Measurements from ENCODE around the gene GCNT3.

GCNT3 gene

GRCh38 chr15:59609730-59610712 is 1.6 kb upstream of the GCNT3 start:
- Histone ChIP-seq H3K4me3 (ENCODE audit: low read depth, low read length) (no peak overlapping the region), H3K27ac (no peak overlapping the region), H3K36me3 (no peaks in the 10 kb centered on the region), H3K9me3 (ENCODE audit: severe bottlenecking) (peaks cover 3% of the 10 kb centered on the region), H3K27me3 (ENCODE audit: insufficient read depth, low read depth, severe bottlenecking) (no peaks in the 10 kb centered on the region)
- no peak for DNase-seq
- TF ChIP-seq CTCF (IDR thresholded peaks at IDR 0.05; ENCODE audit: low read depth, low read length): 0 out of 2 replicates have a peak, but pooled peaks have one; percentile 2

GRCh38 chr15:59614153-59614552 is 2.6 kb downstream of the GCNT3 start:
- no peak for DNase-seq
- no peak overlapping the region for H3K4me3 ChIP-seq (ENCODE audit: low read depth, low read length)
- H3K9me3 ChIP-seq (ENCODE audit: severe bottlenecking): no peaks in the 10 kb centered on the region
- H3K27ac ChIP-seq: no peak overlapping the region
- H3K36me3 ChIP-seq: no peaks in the 10 kb centered on the region
- TF ChIP-seq CTCF (IDR thresholded peaks at IDR 0.05; ENCODE audit: low read depth, low read length): no peak
- no peaks in the 10 kb centered on the region for H3K27me3 ChIP-seq (ENCODE audit: insufficient read depth, low read depth, severe bottlenecking)

GRCh38 chr15:59615661-59616060 is 4.1 kb downstream of the GCNT3 start:
- no peaks in the 10 kb centered on the region for H3K27me3 ChIP-seq (ENCODE audit: insufficient read depth, low read depth, severe bottlenecking)
- H3K9me3 ChIP-seq (ENCODE audit: severe bottlenecking): no peaks in the 10 kb centered on the region
- no peak for DNase-seq
- no peak overlapping the region for H3K4me3 ChIP-seq (ENCODE audit: low read depth, low read length)
- no peaks in the 10 kb centered on the region for H3K36me3 ChIP-seq
- TF ChIP-seq CTCF (IDR thresholded peaks at IDR 0.05; ENCODE audit: low read depth, low read length): no peak
- no peak overlapping the region for H3K27ac ChIP-seq

DNA sequence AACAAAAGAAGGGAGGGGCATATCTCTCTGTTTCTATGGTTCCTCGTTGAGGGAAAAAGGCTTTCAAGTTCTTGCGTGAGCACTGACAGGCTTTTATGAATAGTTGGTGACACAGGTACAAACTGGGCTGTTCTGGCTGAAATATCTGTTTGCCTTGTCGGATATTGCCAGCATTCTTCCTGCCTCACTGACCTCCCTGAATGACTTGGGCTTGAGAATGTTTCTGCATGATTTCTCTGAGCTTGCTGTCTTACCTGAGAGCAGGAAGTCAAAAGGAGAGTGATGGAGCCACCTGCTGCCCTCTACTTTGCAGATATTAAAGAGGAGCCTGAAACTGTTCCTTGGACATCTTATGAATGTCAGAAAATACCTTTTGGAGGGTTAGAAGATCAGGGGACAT is 4.8 kb downstream of the GCNT3 start:
- no peak for DNase-seq
- H3K27ac ChIP-seq: no peak overlapping the region
- TF ChIP-seq CTCF (IDR thresholded peaks at IDR 0.05; ENCODE audit: low read depth, low read length): no peak
- H3K4me3 ChIP-seq (ENCODE audit: low read depth, low read length): no peak overlapping the region
- H3K36me3 ChIP-seq: no peaks in the 10 kb centered on the region
- H3K27me3 ChIP-seq (ENCODE audit: insufficient read depth, low read depth, severe bottlenecking): no peaks in the 10 kb centered on the region
- no peaks in the 10 kb centered on the region for H3K9me3 ChIP-seq (ENCODE audit: severe bottlenecking)

DNA sequence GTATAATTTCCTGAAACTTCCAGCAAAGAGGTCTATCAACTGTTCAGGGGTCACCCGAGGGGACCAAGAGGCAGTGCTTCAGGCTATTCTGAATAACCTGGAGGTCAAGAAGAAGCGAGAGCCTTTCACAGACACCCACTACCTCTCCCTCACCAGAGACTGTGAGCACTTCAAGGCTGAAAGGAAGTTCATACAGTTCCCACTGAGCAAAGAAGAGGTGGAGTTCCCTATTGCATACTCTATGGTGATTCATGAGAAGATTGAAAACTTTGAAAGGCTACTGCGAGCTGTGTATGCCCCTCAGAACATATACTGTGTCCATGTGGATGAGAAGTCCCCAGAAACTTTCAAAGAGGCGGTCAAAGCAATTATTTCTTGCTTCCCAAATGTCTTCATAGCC is 6.8 kb downstream of the GCNT3 start:
- no peaks in the 10 kb centered on the region for H3K9me3 ChIP-seq (ENCODE audit: severe bottlenecking)
- no peaks in the 10 kb centered on the region for H3K27me3 ChIP-seq (ENCODE audit: insufficient read depth, low read depth, severe bottlenecking)
- H3K27ac ChIP-seq: no peak overlapping the region
- H3K4me3 ChIP-seq (ENCODE audit: low read depth, low read length): no peak overlapping the region
- no peak for TF ChIP-seq CTCF (IDR thresholded peaks at IDR 0.05; ENCODE audit: low read depth, low read length)
- H3K36me3 ChIP-seq: no peaks in the 10 kb centered on the region
- DNase-seq: no peak
